Activated T-helper 1 cell treated with anti-CD3 and anti-CD28 coated beads, Interleukin-12 subunit alpha, Interleukin-12 subunit beta, Interleukin-2, Interleukin-4 antibody, amounts not matched to agents 30 ng/mL and 10 ng/mL and 1 ng/mL, durations not matched to agents 14 hours and 24 hours and 36 hours (primary cell): ENCODE data around the gene ENDOU. TPM values are rescaled to one million over a fixed set of nuclear protein-coding genes. Genes with fewer than 3 reads are reported as not detected.

ENCODE experiments used
- DNase-seq: peaks from one replicate; pipeline ENCODE4 v3.0.0; 2021; ENCODE audit warnings: low spot score
- H3K27ac Mint-ChIP-seq: one replicate; pipeline ENCODE4 v1.8.0; 2021; ENCODE audit warnings: mild to moderate bottlenecking, mixed read lengths
- H3K27me3 Mint-ChIP-seq: one replicate; pipeline ENCODE4 v1.8.0; 2022; ENCODE audit warnings: mild to moderate bottlenecking, moderate library complexity, mixed read lengths; ENCODE audit not compliant: insufficient read depth
- H3K36me3 Mint-ChIP-seq: one replicate; pipeline ENCODE4 v1.8.0; 2021; ENCODE audit warnings: low read depth, mixed read lengths
- H3K4me1 Mint-ChIP-seq: one replicate; pipeline ENCODE4 v1.8.0; 2021; ENCODE audit warnings: low read depth, mixed read lengths
- H3K4me3 Mint-ChIP-seq: one replicate; pipeline ENCODE4 v1.8.0; 2021; ENCODE audit warnings: mild to moderate bottlenecking, moderate library complexity, mixed read lengths
- H3K9me3 Mint-ChIP-seq: one replicate; pipeline ENCODE4 v1.8.0; 2021; ENCODE audit warnings: mixed read lengths
- intact Hi-C: fragments of 100-400 bp; cut with micrococcal nuclease; formaldehyde crosslinking; loops from one replicate; pipeline ENCODE4 v1.15.1; 2024
- total RNA-seq: library from RNA; stranded (reverse); gene quantifications from 2 replicates; pipeline ENCODE4 v1.2.3, GENCODE V29; 2022

Gene ENDOU
- total RNA-seq, 1 donor from 2014 or later = not detected

DNA sequence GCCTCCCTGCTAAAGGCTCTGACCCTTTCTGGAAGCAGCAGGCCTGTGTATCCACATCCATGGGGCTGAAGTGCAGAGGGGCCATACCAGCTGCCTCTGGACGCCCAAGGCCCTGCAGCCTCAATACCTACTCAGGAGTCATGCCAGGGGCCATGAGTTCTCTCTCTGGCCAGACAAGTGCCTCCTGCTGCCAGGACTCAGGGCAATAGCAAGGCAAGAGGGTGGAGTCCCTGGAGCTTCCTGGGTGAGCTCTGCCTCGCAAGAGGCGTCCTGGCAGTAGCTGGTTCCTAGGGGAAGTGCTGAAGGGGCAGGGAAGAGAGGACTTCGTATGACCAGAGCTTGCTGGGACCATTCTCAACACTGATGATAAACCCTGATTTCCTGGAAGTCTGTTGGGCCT is 10.9 kb upstream of the ENDOU start:
- H3K4me1 Mint-ChIP-seq = peaks cover 2% of the 10 kb centered on the region
- peaks cover 2% of the 10 kb centered on the region for H3K27me3 Mint-ChIP-seq
- no peak overlapping the region for H3K27ac Mint-ChIP-seq
- no peak overlapping the region for H3K4me3 Mint-ChIP-seq
- intact Hi-C loops = no loop called here
- no peak for DNase-seq
- H3K36me3 Mint-ChIP-seq = no peaks in the 10 kb centered on the region
- no peaks in the 10 kb centered on the region for H3K9me3 Mint-ChIP-seq

DNA sequence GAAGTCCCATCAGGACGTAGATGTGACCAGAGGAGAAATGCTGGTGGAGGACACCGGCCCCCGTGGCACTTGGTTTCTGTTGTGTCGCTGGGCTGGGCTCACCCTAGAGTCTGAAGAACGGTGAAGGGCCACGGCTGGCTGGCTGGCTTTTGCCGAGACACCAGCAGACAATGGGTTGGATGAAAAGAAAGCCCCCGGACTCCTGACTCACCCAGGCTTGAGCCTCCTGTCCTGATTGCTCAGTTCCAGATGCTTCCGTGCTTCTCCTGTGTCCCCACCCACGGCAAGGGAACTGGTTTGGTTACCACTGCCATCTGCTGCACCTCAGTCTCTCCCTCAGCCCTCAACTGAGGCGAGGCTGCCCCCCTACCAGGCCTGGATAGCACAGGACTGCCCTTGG is 10.4 kb upstream of the ENDOU start:
- no peaks in the 10 kb centered on the region for H3K4me1 Mint-ChIP-seq
- H3K9me3 Mint-ChIP-seq = no peaks in the 10 kb centered on the region
- no peak for DNase-seq
- intact Hi-C loops = no loop called here
- H3K27ac Mint-ChIP-seq = no peak overlapping the region
- H3K27me3 Mint-ChIP-seq = peaks cover 2% of the 10 kb centered on the region
- no peaks in the 10 kb centered on the region for H3K36me3 Mint-ChIP-seq
- no peak overlapping the region for H3K4me3 Mint-ChIP-seq

DNA sequence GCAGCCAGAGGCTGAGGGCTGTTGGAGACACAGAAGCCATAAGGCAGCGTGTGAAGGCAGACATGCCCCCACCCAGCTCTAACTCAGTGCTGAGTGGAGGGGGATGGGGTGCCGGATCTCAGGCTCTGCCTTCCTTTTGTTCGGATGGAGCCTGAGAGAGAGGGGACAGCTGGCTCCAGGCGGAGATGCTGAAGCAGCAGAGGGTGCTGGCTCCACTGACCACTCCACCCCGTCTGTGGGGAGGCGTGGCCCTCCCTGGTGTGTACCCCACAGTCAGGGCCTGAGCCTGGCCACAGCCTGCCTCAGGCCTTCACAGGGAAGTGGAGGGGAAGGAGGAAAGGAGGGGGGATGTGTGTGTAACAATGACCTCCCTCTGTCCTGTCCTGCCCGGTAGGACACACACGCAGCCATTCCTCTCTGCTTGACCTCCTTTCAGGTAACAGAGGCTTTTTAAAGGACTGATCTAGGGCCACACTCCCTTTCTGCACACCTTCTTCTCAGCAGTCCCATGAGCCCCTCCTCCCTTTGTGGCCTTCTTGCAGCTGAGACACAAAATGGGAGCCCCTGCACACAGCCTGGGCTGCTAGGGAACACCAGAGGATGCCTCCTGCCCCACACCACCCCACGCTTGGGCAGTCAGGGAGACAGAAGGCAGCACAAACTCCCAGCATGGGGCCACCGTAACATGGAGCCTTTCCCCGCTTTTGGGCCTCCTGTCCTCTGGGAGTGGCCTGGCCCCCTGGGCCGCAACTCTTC is 9.6 kb upstream of the ENDOU start:
- Mint-ChIP-seq H3K36me3 (no peaks in the 10 kb centered on the region), H3K27me3 (peaks cover 2% of the 10 kb centered on the region), H3K27ac (no peak overlapping the region), H3K4me3 (no peak overlapping the region), H3K4me1 (no peaks in the 10 kb centered on the region), H3K9me3 (no peaks in the 10 kb centered on the region)
- no peak for DNase-seq
- intact Hi-C loops = no loop called here

DNA sequence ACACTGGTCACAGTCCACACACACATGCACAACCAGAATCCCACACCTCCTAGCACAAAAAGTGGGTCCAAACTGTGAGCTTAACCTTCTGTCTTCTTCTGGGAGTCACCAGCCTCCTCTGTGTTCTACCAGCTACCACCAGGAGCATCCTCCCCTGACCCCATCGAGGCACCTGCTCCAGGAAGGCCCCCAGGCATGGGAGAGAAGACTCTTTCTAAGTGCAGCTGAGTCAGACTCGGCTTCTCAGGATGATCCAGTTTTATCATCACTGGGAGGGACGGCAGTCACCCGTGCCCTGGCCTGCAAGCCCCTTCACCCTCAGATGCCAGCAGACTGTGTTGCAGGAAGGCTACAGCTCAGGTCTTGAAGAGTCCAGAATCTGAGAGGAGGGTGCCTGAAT is 7.9 kb upstream of the ENDOU start:
- Mint-ChIP-seq H3K9me3 (no peaks in the 10 kb centered on the region), H3K4me3 (no peak overlapping the region), H3K27me3 (no peaks in the 10 kb centered on the region), H3K27ac (no peak overlapping the region), H3K36me3 (no peaks in the 10 kb centered on the region), H3K4me1 (no peaks in the 10 kb centered on the region)
- intact Hi-C loops = no loop called here
- no peak for DNase-seq

DNA sequence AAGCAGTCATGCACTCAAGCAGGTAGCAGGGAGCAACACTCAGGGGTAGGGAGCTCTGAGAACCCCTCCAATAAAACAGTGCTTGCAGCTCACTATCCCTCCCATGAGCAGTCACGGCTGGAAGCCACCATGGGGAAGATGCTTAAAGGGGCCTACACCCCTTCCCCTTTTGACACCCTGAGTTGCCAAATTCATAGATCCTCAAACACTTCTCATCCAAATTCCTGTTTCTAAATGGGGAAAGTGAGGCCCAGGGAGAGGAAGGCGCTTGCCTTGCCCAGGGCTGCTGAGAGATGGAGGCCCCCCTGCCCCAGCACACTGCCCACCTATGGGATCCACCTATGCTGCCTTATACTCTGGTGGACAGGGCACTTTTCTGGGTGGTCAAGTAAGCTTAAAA is 7.2 kb upstream of the ENDOU start:
- Mint-ChIP-seq H3K9me3 (no peaks in the 10 kb centered on the region), H3K4me1 (no peaks in the 10 kb centered on the region), H3K27ac (no peak overlapping the region), H3K4me3 (no peak overlapping the region), H3K36me3 (no peaks in the 10 kb centered on the region), H3K27me3 (peaks cover 1% of the 10 kb centered on the region)
- no peak for DNase-seq
- intact Hi-C loops = no loop called here

DNA sequence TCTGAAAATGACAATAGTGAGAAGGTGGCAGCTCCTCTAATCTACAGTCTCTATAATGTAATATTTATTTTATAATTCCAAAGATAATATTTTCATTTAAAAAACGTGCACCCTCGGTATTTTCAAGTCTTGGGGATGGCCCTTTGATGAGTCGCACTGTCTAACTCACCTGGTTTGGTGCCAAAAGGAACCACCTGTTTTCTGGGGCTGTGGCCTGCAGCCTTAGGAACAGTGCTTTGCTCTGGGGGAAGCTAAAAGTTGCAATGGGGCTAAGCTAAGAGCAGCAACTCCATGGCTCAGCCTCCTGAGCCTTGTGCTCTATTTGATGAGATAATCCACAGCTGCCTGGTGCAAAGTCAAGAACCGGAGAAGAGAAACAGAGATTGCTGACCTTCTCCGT is 6.4 kb upstream of the ENDOU start:
- H3K4me1 Mint-ChIP-seq = no peaks in the 10 kb centered on the region
- intact Hi-C loops = no loop called here
- DNase-seq = no peak
- H3K9me3 Mint-ChIP-seq = no peaks in the 10 kb centered on the region
- H3K27me3 Mint-ChIP-seq = peaks cover 1% of the 10 kb centered on the region
- no peaks in the 10 kb centered on the region for H3K36me3 Mint-ChIP-seq
- H3K27ac Mint-ChIP-seq = no peak overlapping the region
- no peak overlapping the region for H3K4me3 Mint-ChIP-seq

DNA sequence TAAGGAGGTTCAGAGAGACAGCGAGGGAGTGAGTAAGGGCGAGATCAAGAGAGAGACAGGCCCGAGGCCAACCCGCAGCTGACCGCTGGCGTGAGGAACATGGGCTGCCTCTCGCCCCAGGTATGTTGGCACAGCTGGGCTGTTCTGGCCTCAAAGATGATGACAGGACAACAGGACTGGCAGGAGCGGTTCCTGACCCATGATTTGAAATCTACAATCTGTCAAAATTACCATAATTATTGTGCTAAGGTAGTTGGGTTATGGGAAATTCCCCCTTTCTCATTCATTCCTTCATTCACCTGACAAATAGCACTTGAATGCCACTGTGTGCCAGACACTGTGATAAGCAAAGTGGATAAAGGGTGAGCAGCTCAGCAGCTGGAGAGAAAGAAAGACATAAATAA is 5.1 kb upstream of the ENDOU start:
- DNase-seq = no peak
- no peaks in the 10 kb centered on the region for H3K36me3 Mint-ChIP-seq
- H3K9me3 Mint-ChIP-seq = no peaks in the 10 kb centered on the region
- H3K27ac Mint-ChIP-seq = no peak overlapping the region
- no peaks in the 10 kb centered on the region for H3K4me1 Mint-ChIP-seq
- H3K4me3 Mint-ChIP-seq = no peak overlapping the region
- H3K27me3 Mint-ChIP-seq = peaks cover 1% of the 10 kb centered on the region
- intact Hi-C loops = no loop called here

DNA sequence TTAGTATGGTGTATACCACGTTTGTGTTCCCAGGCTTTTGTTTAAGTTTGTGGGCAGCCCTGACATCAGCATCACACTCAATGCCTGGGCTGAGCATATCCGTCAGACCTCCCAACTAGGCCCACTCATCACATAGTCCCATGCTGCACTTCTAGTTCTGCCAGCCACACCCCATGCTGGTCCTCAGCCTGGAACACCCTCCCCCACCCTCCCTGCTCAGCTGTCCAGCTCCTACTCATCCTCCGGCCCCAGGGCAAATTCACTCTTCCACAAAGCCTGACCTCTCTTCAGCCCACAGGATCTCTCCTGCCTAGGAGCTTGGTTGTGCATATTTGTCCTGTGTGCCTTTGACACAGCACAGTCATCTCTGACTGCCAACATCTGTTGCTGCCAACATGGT is 3.9 kb upstream of the ENDOU start:
- H3K4me3 Mint-ChIP-seq = no peak overlapping the region
- no peaks in the 10 kb centered on the region for H3K36me3 Mint-ChIP-seq
- no peaks in the 10 kb centered on the region for H3K4me1 Mint-ChIP-seq
- no peak overlapping the region for H3K27ac Mint-ChIP-seq
- no peaks in the 10 kb centered on the region for H3K9me3 Mint-ChIP-seq
- H3K27me3 Mint-ChIP-seq = peaks cover 1% of the 10 kb centered on the region
- no peak for DNase-seq
- intact Hi-C loops = no loop called here

- DNase-seq = no peak
- Mint-ChIP-seq H3K4me3 (no peak overlapping the region), H3K4me1 (peaks cover 27% of the 10 kb centered on the region), H3K9me3 (no peaks in the 10 kb centered on the region), H3K36me3 (no peaks in the 10 kb centered on the region), H3K27me3 (peaks cover 1% of the 10 kb centered on the region), H3K27ac (no peak overlapping the region)
- intact Hi-C loops = no loop called here
These were observed 603 bp upstream of the ENDOU start for GRCh38 chr12:47725893-47726292.

DNA sequence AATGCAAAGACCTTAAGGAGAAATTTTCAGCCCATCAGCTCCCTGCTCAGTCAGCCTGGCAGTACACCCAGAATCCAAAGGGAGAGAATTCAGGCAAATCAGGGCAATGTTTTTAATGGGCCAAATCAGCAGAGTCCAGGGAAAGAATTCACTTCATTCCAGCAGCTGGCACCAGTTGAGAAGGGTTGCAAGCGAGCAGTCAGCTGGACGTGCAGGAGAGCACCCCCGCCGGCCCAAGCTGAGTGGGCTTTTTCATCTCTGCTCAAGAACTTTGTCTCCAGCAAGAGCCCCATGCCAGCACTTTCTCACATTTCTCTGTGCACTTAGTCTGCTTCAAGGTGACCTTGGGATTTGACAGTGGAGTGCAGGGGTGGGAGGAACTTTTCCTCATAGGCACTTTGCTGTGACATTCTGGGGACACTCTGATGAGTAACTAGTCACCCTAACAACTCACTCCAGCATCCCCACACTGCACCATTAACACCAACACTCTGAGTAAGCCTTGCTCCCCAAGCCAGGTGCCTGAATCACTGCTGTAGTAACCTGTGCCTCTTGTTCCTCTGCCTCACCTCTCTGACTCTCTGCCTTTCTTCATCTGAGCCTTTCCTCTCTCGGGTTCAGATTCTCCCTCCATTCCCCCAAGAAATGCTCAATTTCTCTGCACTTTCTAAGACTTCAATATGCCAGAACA is 2.2 kb downstream of the ENDOU start:
- no peak for DNase-seq
- no peak overlapping the region for H3K4me3 Mint-ChIP-seq
- no peaks in the 10 kb centered on the region for H3K9me3 Mint-ChIP-seq
- peaks cover 33% of the 10 kb centered on the region for H3K4me1 Mint-ChIP-seq
- H3K27me3 Mint-ChIP-seq = peaks cover 1% of the 10 kb centered on the region
- no peaks in the 10 kb centered on the region for H3K36me3 Mint-ChIP-seq
- intact Hi-C loops = no loop called here
- H3K27ac Mint-ChIP-seq = no peak overlapping the region

GRCh38 chr12:47722136-47722834 is 3.0 kb downstream of the ENDOU start:
- intact Hi-C loops = no loop called here
- DNase-seq = no peak
- no peak overlapping the region for H3K4me3 Mint-ChIP-seq
- no peak overlapping the region for H3K27ac Mint-ChIP-seq
- H3K36me3 Mint-ChIP-seq = no peaks in the 10 kb centered on the region
- no peaks in the 10 kb centered on the region for H3K9me3 Mint-ChIP-seq
- no peaks in the 10 kb centered on the region for H3K27me3 Mint-ChIP-seq
- H3K4me1 Mint-ChIP-seq = peaks cover 41% of the 10 kb centered on the region

GRCh38 chr12:47721431-47721973 is 3.8 kb downstream of the ENDOU start:
- Mint-ChIP-seq H3K9me3 (no peaks in the 10 kb centered on the region), H3K36me3 (no peaks in the 10 kb centered on the region), H3K4me1 (peaks cover 48% of the 10 kb centered on the region), H3K27ac (no peak overlapping the region), H3K27me3 (no peaks in the 10 kb centered on the region), H3K4me3 (no peak overlapping the region)
- intact Hi-C loops = no loop called here
- no peak for DNase-seq

DNA sequence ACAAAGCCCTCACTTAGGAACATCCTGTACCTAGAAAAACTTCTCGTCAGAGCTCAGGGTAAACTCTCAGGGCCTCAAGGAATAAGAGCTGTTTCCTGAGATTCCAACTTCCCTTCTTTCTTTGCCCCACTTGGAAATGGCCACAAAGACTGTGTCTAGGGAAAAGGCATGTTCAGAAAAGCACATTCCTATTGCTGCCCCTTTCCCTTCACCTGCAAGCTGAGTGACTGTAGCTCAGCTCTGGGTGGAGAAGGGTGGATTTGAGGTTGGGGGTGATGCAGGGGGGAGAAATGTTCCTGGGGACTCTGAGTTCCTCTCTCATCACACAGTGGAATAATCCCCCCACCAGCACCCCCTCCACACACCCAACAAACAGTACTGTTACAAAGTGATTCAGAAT is 6.8 kb downstream of the ENDOU start:
- no peaks in the 10 kb centered on the region for H3K36me3 Mint-ChIP-seq
- no peak overlapping the region for H3K27ac Mint-ChIP-seq
- no peak for DNase-seq

More for the DNA sequence above, 6.8 kb downstream of the ENDOU start:
- H3K4me1 Mint-ChIP-seq = peaks cover 53% of the 10 kb centered on the region
- intact Hi-C loops = no loop called here
- H3K9me3 Mint-ChIP-seq = no peaks in the 10 kb centered on the region
- no peak overlapping the region for H3K4me3 Mint-ChIP-seq
- no peaks in the 10 kb centered on the region for H3K27me3 Mint-ChIP-seq
